ENCODE measurements around the gene PRUNE1. TPM values are rescaled to one million over a fixed set of nuclear protein-coding genes. Genes with fewer than 3 reads are reported as not detected.
A peak's percentile ranks its signal among the peaks of the same experiment; 100 is the strongest.

PRUNE1 gene, protein sequence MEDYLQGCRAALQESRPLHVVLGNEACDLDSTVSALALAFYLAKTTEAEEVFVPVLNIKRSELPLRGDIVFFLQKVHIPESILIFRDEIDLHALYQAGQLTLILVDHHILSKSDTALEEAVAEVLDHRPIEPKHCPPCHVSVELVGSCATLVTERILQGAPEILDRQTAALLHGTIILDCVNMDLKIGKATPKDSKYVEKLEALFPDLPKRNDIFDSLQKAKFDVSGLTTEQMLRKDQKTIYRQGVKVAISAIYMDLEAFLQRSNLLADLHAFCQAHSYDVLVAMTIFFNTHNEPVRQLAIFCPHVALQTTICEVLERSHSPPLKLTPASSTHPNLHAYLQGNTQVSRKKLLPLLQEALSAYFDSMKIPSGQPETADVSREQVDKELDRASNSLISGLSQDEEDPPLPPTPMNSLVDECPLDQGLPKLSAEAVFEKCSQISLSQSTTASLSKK
- polyA plus RNA-seq (2013, experiment 1 of 2) = 10.7 TPM
- polyA plus RNA-seq (2013, experiment 2 of 2) = 9.8 TPM

DNA sequence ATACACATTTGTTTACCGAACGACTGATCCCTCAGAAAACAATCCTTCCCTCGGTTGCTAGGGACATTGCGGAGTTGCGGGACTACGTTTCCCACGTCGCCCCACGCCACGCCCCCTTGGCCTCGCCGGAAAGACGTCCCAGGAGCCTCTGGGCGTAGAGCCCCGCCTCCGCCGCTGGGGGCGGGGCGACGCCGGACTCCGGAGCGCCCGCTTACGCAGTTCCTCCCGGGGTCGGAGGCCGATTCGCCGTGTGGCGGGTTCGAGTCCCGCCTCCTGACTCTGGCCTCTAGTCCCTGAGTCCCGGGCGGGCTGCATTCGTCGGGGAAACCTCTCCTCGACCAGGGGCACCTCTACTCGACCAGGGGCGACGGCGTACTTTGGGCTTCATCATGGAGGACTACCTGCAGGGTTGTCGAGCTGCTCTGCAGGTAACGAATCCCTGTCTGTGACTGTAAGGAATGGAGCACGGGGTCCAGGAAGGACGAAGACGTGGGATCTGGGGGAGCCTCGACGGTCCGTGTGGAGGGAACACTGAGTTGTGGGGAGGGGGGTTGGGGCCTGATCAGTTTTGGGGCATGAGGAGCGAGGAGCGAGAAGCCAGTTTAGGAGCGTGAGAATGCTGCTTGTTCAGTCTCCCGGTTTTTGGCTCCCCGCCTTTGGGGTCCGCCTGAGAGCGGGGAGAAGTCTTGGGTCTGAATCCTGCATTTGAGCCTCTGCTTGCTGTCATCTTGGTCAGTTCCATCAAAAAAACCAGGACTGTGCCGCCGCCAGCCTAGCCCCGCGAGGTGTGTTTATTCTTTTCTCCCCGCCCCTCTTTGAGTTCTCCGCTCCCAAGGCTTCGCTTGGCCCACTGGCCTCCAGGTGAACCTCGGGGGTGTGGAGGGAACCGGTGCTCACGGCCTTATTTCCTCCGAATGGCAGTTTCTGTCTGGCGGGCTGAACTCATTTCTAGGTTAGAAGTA, at the start of gene PRUNE1:
Gene PRUNE1, plus strand, starts transcription at position 206 of the 962 bp plus-strand sequence. Its CDS starts 184 bp downstream, at position 390.
- Histone ChIP-seq H3K4me1 (ENCODE audit: control insufficient read depth, insufficient read depth, low read depth, low read length) (peaks cover 19% of the 10 kb centered on the region), H3K27me3 (ENCODE audit: control insufficient read depth in 1 of 2, insufficient read depth in 1 of 2, low read length in 2 of 2) (no peaks in the 10 kb centered on the region), H3K9ac (ENCODE audit: low read length) (peak within 1 kb of the TSS; percentile 97)

DNA sequence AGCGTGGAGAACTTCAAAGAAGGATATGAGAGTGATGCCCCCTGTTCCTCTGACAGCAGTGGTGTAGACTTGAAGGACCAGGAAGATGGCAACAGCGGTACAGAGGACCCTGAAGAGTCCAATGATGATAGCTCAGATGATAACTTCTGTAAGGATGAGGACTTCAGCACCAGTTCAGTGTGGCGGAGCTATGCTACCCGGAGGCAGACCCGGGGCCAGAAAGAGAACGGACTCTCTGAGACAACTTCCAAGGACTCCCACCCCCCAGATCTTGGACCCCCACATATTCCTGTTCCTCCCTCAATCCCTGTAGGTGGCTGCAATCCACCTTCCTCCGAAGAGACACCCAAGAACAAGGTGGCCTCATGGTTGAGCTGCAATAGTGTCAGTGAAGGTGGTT, 47.6 kb upstream of the PRUNE1 start:
- no peak overlapping the region for H2AK5ac ChIP-seq (ENCODE audit: low read length, severe bottlenecking)
- no peak overlapping the region for H3K27ac ChIP-seq (ENCODE audit: low read length, poor library complexity, severe bottlenecking)
- H3K23ac ChIP-seq (ENCODE audit: low read length in 2 of 2) = no peak overlapping the region
- peaks cover 53 to 85% of the 10 kb centered on the region in 2 experiments for H3K36me3 ChIP-seq (ENCODE audit: control insufficient read depth in 1 of 2, insufficient read depth in 2 of 2, low read depth in 1 of 2, low read length in 2 of 2)
- H3K4me3 ChIP-seq (ENCODE audit: insufficient read depth in 1 of 2, low read depth in 1 of 2, low read length in 2 of 2) = no peak overlapping the region
- no peaks in the 10 kb centered on the region for H3K9me3 ChIP-seq (ENCODE audit: control insufficient read depth, low read length)
- no peak overlapping the region for H3K14ac ChIP-seq (ENCODE audit: low read length in 2 of 2)
- no peak overlapping the region for H4K91ac ChIP-seq (ENCODE audit: low read length)
- no peaks in the 10 kb centered on the region for H3K27me3 ChIP-seq (ENCODE audit: control insufficient read depth in 1 of 2, insufficient read depth in 1 of 2, low read length in 2 of 2)
- H3K4me1 ChIP-seq (ENCODE audit: control insufficient read depth, insufficient read depth, low read depth, low read length) = no peaks in the 10 kb centered on the region
- H2BK120ac ChIP-seq (ENCODE audit: low read depth, low read length) = no peak overlapping the region
- peaks cover 19% of the 10 kb centered on the region for H3K79me1 ChIP-seq (replicated peaks; ENCODE audit: low read length, poor library complexity, severe bottlenecking)
- no peak for DNase-seq
- no peak overlapping the region for H4K8ac ChIP-seq (ENCODE audit: low read length)
- H2BK12ac ChIP-seq (ENCODE audit: low read length in 2 of 2) = no peak overlapping the region
- H3K4me2 ChIP-seq (ENCODE audit: low read length, poor library complexity, severe bottlenecking) = no peak overlapping the region
- no peak overlapping the region for H2BK15ac ChIP-seq (ENCODE audit: low read depth, poor library complexity, severe bottlenecking)
- no peak overlapping the region for H2AFZ ChIP-seq (ENCODE audit: low read depth, low read length)
- H3K4ac ChIP-seq (ENCODE audit: low read depth in 1 of 2, low read length in 2 of 2) = no peak overlapping the region
- H3K9ac ChIP-seq (ENCODE audit: low read length) = no peak overlapping the region
- H3K18ac ChIP-seq (ENCODE audit: low read depth in 1 of 2, low read length in 2 of 2) = no peak overlapping the region
- no peak overlapping the region for H2BK5ac ChIP-seq (ENCODE audit: low read depth, low read length, poor library complexity, severe bottlenecking)
- 97% methylated on average over 7 of the region's 7 CpGs for WGBS

More for the DNA sequence above, at the start of gene PRUNE1:
- peak; percentile 99 for DNase-seq
- peak within 1 kb of the TSS; percentile 83 for H2AFZ ChIP-seq (ENCODE audit: low read depth, low read length)
- peaks cover 12% of the 10 kb centered on the region for H3K79me1 ChIP-seq (replicated peaks; ENCODE audit: low read length, poor library complexity, severe bottlenecking)
- peak within 1 kb of the TSS; percentile 85 to 90 for H3K18ac ChIP-seq (ENCODE audit: low read depth in 1 of 2, low read length in 2 of 2)
- H3K4me2 ChIP-seq (ENCODE audit: low read length, poor library complexity, severe bottlenecking) = peak within 1 kb of the TSS; percentile 73
- under 1% methylated on average over 64 of the region's 69 CpGs for WGBS
- H3K36me3 ChIP-seq (ENCODE audit: control insufficient read depth in 1 of 2, insufficient read depth in 2 of 2, low read depth in 1 of 2, low read length in 2 of 2) = no peaks in the 10 kb centered on the region
- peak within 1 kb of the TSS; percentile 49 to 59 for H2BK12ac ChIP-seq (ENCODE audit: low read length in 2 of 2)
- peak within 1 kb of the TSS; percentile 2 to 51 for H3K23ac ChIP-seq (ENCODE audit: low read length in 2 of 2)
- peak within 1 kb of the TSS; percentile 73 to 93 for H3K4me3 ChIP-seq (ENCODE audit: insufficient read depth in 1 of 2, low read depth in 1 of 2, low read length in 2 of 2)
- peak within 1 kb of the TSS; percentile 80 for H4K91ac ChIP-seq (ENCODE audit: low read length)
- H2BK5ac ChIP-seq (ENCODE audit: low read depth, low read length, poor library complexity, severe bottlenecking) = peak within 1 kb of the TSS; percentile 2
- no peak within 1 kb of the TSS for H2AK5ac ChIP-seq (ENCODE audit: low read length, severe bottlenecking)
- peak within 1 kb of the TSS; percentile 92 for H3K4ac ChIP-seq (ENCODE audit: low read depth in 1 of 2, low read length in 2 of 2)
- H4K8ac ChIP-seq (ENCODE audit: low read length) = peak within 1 kb of the TSS; percentile 93
- peak within 1 kb of the TSS; percentile 49 for H3K27ac ChIP-seq (ENCODE audit: low read length, poor library complexity, severe bottlenecking)
- peak within 1 kb of the TSS in 1 of 2 experiments; percentile 63 for H3K14ac ChIP-seq (ENCODE audit: low read length in 2 of 2)
- no peak within 1 kb of the TSS for H2BK15ac ChIP-seq (ENCODE audit: low read depth, poor library complexity, severe bottlenecking)
- no peak within 1 kb of the TSS for H2BK120ac ChIP-seq (ENCODE audit: low read depth, low read length)
- H3K9me3 ChIP-seq (ENCODE audit: control insufficient read depth, low read length) = no peaks in the 10 kb centered on the region

- Histone ChIP-seq H3K27ac (ENCODE audit: low read length, poor library complexity, severe bottlenecking) (no peak overlapping the region), H2BK12ac (ENCODE audit: low read length in 2 of 2) (no peak overlapping the region), H3K18ac (ENCODE audit: low read depth in 1 of 2, low read length in 2 of 2) (no peak overlapping the region), H3K79me1 (replicated peaks; ENCODE audit: low read length, poor library complexity, severe bottlenecking) (peaks cover 29% of the 10 kb centered on the region), H2BK120ac (ENCODE audit: low read depth, low read length) (no peak overlapping the region), H3K9ac (ENCODE audit: low read length) (no peak overlapping the region), H4K8ac (ENCODE audit: low read length) (no peak overlapping the region), H3K23ac (ENCODE audit: low read length in 2 of 2) (no peak overlapping the region), H3K36me3 (ENCODE audit: control insufficient read depth in 1 of 2, insufficient read depth in 2 of 2, low read depth in 1 of 2, low read length in 2 of 2) (peaks cover 60 to 91% of the 10 kb centered on the region in 2 experiments), H2BK15ac (ENCODE audit: low read depth, poor library complexity, severe bottlenecking) (no peak overlapping the region), H4K91ac (ENCODE audit: low read length) (no peak overlapping the region), H3K27me3 (ENCODE audit: control insufficient read depth in 1 of 2, insufficient read depth in 1 of 2, low read length in 2 of 2) (no peaks in the 10 kb centered on the region), H3K14ac (ENCODE audit: low read length in 2 of 2) (no peak overlapping the region), H2AK5ac (ENCODE audit: low read length, severe bottlenecking) (no peak overlapping the region), H3K4ac (ENCODE audit: low read depth in 1 of 2, low read length in 2 of 2) (no peak overlapping the region), H3K9me3 (ENCODE audit: control insufficient read depth, low read length) (no peaks in the 10 kb centered on the region), H3K4me3 (ENCODE audit: insufficient read depth in 1 of 2, low read depth in 1 of 2, low read length in 2 of 2) (no peak overlapping the region), H2BK5ac (ENCODE audit: low read depth, low read length, poor library complexity, severe bottlenecking) (no peak overlapping the region), H3K4me1 (ENCODE audit: control insufficient read depth, insufficient read depth, low read depth, low read length) (no peaks in the 10 kb centered on the region), H3K4me2 (ENCODE audit: low read length, poor library complexity, severe bottlenecking) (no peak overlapping the region), H2AFZ (ENCODE audit: low read depth, low read length) (no peak overlapping the region)
- 89% methylated on average over 1 of the region's 4 CpGs for WGBS
- peak; percentile 38 for DNase-seq
Measured at GRCh38 chr1:150961756-150962155, 46.5 kb upstream of the PRUNE1 start.
